Measurements from ENCODE around the gene TXNDC8. TPM values are rescaled to one million over a fixed set of nuclear protein-coding genes. Genes with fewer than 3 reads are reported as not detected.
"Not testable (repeated sequence)": the region's sequence is repeated elsewhere in the genome, so short reads cannot be mapped to it uniquely, and the experiment has no call there.

The TXNDC8 gene
- polyA plus RNA-seq (ENCODE audit: low read depth in 6 of 6), result not detected

DNA sequence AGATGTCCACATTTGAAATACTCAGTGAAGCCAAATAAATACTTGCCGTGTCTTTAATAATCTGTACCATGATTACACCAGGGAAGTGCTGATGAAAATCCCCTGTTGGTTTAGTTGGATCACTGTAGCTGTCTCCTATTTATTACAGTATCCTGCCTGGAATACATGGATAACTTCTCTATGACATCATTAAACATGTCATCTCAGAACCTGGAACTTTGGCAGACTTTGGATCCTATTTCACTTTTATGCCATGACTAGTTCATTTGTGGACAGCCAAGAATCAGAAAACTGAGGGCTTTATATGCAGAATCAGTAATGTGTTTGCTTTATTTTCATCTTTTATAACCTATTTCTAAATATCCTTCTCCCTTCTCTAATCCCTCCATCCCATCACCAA is at the start of gene TXNDC8:
TXNDC8 (minus strand) TSS at position 137 of the 400 bp plus-strand sequence.
- Mint-ChIP-seq H3K9me3 (peaks cover 0 to 4% (median 0%) of the 10 kb centered on the region in 7 donors), H3K4me1 (peaks cover 6 to 11% (median 6%) of the 10 kb centered on the region in 3 donors), H3K36me3 (no peaks in the 10 kb centered on the region), H3K27me3 (peaks cover 0 to 7% (median 0%) of the 10 kb centered on the region in 3 donors), H3K27ac (no peak within 1 kb of the TSS), H3K4me3 (no peak within 1 kb of the TSS)
- DNase-seq (no peak), ATAC-seq (ENCODE audit: low read depth in 2 of 2) (no peak)

DNA sequence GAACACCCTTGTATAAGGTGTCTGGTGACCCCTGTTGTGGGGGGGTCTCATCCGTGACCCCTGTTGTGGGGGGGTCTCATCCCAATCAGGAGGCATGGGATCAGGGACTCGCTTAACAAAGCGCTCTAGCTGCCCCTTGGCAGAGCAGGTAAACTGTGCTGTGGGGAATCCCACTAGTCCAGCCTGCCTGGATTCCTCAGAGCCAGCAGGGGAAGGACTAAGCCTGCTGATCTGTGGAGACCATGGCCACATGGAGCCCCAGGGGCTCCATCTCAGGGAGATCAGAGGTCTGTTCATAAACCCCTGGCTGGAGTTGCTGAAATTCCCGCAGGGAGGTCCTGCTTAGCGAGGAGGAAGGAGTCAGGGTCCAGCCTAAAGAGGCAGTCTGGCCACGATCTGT is 45.8 kb upstream of the TXNDC8 start:
- Mint-ChIP-seq H3K4me3 (no peak overlapping the region), H3K9me3 (no peaks in the 10 kb centered on the region), H3K27me3 (peaks cover 6 to 27% (median 23%) of the 10 kb centered on the region in 3 donors), H3K27ac (no peak overlapping the region), H3K4me1 (no peaks in the 10 kb centered on the region), H3K36me3 (no peaks in the 10 kb centered on the region)
- DNase-seq (no peak), ATAC-seq (ENCODE audit: low read depth in 2 of 2) (no peak)

DNA sequence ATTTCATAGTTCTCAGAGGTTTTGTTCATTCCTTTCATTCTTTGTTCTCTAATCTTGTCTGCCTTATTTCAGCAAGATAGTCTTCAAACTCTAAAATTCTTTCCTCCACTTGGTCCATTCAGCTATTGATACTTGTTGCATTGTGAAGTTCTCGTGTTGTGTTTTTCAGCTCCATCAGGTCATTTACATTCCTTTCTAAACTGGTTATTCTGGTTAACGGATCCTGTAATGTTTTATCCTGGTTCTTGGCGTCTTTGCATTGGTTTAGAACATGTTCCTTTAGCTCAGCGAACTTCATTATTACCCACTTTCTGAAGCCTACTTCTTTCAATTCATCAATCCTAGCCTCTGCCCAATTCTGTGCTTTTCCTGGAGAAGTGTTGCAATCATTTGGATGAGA is 45.1 kb upstream of the TXNDC8 start:
- Mint-ChIP-seq H3K9me3 (no peaks in the 10 kb centered on the region), H3K27ac (no peak overlapping the region), H3K4me1 (no peaks in the 10 kb centered on the region), H3K36me3 (no peaks in the 10 kb centered on the region), H3K27me3 (peaks cover 11 to 34% (median 30%) of the 10 kb centered on the region in 3 donors), H3K4me3 (no peak overlapping the region)
- DNase-seq (no peak), ATAC-seq (ENCODE audit: low read depth in 2 of 2) (no peak)

DNA sequence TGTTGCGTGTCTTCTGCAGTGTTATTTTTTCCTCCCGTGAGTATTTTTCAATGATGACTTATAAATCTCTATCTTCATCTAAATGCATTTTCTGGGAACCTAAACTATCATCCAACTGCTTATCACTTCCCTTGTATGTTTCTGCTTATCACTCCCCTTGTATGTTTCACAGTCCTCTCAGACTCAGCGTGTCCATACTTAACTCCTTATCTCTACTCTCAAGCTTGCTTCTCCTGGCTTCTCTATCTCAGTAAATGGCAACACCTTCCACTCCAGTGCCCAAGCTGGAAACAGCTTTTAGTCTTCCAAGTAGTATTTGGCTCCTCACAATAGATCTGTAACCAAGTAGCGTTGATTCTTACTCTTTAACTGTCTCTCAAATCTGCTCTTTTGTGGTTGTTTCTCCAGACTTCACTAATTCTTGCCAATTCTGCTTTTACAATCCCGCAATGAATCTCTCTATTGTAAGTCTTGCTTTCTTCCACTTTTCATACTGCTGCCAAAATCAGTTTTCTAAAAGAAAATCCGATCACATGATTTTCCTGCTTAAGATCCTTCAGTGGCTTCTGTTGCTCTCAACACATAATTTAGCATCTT is 33.8 kb upstream of the TXNDC8 start:
- H3K4me3 Mint-ChIP-seq, result no peak overlapping the region
- DNase-seq (no peak), ATAC-seq (ENCODE audit: low read depth in 2 of 2) (no peak)
- H3K27me3 Mint-ChIP-seq, result peaks cover 0 to 8% (median 0%) of the 10 kb centered on the region in 3 donors
- H3K27ac Mint-ChIP-seq, result no peak overlapping the region
- no peaks in the 10 kb centered on the region for H3K4me1 Mint-ChIP-seq
- H3K36me3 Mint-ChIP-seq, result no peaks in the 10 kb centered on the region
- no peaks in the 10 kb centered on the region for H3K9me3 Mint-ChIP-seq

DNA sequence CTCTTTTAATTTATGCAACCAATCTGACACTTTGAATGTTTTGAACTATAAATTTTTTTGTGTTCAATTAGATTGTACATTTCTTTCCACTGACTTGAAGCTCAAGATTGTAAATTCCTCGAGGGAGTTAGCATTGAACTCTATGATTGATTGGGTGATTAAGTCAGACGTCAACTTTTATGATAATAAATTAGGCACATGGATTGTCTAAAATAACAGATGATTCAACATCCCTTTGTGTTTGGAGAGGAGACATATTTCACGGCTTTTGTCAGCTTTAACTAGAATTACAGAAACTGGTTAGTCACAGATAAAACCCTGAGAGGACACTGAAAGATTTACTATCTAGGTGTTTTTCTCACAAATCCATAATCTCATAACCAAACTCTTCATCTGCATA is 32.7 kb upstream of the TXNDC8 start:
- ATAC-seq (ENCODE audit: low read depth in 2 of 2) (no peak), DNase-seq (no peak)
- no peak overlapping the region for H3K27ac Mint-ChIP-seq
- H3K27me3 Mint-ChIP-seq, result peaks cover 0 to 10% (median 4%) of the 10 kb centered on the region in 3 donors
- H3K9me3 Mint-ChIP-seq, result no peaks in the 10 kb centered on the region
- H3K36me3 Mint-ChIP-seq, result no peaks in the 10 kb centered on the region
- no peak overlapping the region for H3K4me3 Mint-ChIP-seq
- no peaks in the 10 kb centered on the region for H3K4me1 Mint-ChIP-seq

DNA sequence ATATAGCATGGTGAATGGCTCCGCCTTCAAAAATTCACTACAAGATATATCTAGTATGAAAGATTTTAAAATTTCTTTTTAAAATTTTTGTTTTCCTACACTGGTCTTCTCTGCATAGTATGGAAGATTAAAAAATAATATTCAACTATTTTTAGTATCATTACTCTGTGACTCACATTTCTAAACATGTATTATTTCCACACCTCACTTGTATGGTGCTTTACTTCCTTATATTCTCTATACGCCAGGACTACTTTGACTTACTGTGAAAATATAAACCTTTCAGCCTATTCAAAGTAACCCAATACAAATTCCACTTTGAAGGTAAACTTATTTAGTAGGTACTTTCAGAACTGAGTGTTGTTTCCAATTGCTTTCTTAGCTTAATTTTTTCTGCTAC is 26.8 kb upstream of the TXNDC8 start:
- no peak for ATAC-seq (ENCODE audit: low read depth in 2 of 2)
- Mint-ChIP-seq H3K36me3 (no peaks in the 10 kb centered on the region), H3K4me3 (no peak overlapping the region), H3K27ac (no peak overlapping the region), H3K27me3 (peaks cover 0 to 14% (median 10%) of the 10 kb centered on the region in 3 donors), H3K9me3 (peaks cover 0 to 9% (median 0%) of the 10 kb centered on the region in 7 donors), H3K4me1 (no peaks in the 10 kb centered on the region)
- DNase-seq, result no peak

DNA sequence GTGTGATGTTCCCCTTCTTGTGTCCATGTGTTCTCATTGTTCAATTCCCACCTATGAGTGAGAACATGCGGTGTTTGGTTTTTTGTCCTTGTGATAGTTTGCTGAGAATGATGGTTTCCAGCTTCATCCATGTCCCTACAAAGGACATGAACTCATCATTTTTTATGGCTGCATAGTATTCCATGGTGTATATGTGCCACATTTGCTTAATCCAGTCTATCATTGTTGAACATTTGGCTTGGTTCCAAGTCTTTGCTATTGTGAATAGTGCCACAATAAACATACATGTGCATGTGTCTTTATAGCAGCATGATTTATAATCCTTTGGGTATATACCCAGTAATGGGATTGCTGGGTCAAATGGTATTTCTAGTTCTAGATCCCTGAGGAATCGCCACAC is 21.3 kb upstream of the TXNDC8 start:
- peaks cover 0 to 11% (median 3%) of the 10 kb centered on the region in 7 donors for H3K9me3 Mint-ChIP-seq
- H3K4me3 Mint-ChIP-seq; DNase-seq; H3K27me3 Mint-ChIP-seq; H3K27ac Mint-ChIP-seq; H3K4me1 Mint-ChIP-seq; H3K36me3 Mint-ChIP-seq; ATAC-seq (ENCODE audit: low read depth in 2 of 2): not testable (repeated sequence)

DNA sequence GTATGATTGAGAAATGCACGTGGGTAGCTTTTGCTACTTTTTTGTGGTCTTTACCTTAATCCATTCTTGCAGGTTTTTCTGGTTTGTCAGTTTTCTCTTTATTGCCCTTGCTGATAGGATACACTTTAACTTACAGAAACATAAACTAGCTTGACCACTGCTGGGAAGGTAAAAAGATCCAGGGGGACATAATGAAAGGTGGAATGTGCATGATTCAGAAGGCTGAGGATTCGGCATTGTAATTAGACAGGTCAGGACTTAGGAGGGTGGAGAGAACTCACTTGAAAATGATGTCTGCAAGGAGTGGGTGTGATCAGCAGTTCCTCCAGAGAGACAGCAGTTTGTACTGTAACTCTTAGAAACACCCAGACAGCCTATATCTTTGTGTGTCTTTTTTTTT is 19.8 kb upstream of the TXNDC8 start:
- H3K4me1 Mint-ChIP-seq, result peaks cover 0 to 6% (median 0%) of the 10 kb centered on the region in 3 donors
- peaks cover 0 to 11% (median 3%) of the 10 kb centered on the region in 7 donors for H3K9me3 Mint-ChIP-seq
- H3K27ac Mint-ChIP-seq, result no peak overlapping the region
- no peak for ATAC-seq (ENCODE audit: low read depth in 2 of 2)
- H3K4me3 Mint-ChIP-seq, result no peak overlapping the region
- DNase-seq, result no peak
- peaks cover 0 to 5% (median 4%) of the 10 kb centered on the region in 3 donors for H3K27me3 Mint-ChIP-seq
- H3K36me3 Mint-ChIP-seq, result no peaks in the 10 kb centered on the region

DNA sequence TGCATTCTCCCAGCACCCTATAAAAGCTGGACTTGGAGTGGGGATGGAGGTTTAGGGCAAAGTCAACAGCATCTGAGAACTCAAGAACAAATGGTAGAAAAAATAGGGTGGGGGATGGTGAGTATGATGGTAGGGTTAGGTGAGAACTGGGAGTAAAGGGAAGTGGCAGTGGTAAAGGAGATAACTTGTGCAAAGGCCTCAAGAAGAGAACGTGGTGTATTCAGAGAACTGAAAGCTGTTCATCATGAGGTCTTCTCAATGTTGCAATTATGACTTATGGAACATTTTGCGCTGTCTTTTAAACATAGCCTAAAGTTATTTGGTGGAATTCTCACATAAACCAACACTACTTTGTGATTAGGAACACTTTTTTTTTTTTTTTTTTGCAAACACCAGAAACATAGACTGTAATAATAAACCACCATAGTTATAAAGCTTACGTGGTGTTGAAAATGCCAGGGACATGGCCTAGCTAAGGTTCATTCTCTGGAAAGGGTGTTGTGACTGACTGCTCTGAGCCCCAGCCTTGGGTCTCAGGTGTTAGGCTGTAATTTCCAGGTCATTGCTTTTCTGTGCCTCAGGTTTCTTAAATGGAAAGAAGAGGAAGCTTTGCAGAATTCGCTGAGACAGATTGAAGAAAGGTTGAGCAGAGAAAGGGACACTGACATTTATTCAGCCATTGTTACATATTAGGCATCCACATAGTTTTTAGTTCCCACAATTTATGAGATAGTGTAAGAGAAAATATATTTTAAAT is 19.2 kb upstream of the TXNDC8 start:
- DNase-seq, result no peak

DNA sequence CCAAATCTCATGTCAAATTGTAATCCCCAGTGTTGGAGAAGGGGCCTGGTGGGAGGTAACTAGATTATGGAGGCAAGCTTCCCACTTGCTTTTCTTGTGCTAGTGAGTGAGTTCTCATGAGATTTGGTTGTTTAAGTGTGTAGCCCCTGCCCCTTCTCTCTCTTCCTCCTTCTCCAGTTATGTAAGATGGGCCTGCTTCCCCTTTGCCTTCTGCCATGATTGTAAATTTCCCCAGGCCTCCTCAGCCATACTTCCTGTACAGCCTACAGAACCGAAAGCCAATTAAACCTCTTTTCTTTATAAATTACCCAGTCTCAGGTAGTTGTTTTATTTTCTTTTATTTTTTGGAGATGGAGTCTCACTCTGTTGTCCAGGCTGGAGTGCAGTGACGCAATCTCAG is 18.2 kb upstream of the TXNDC8 start:
- H3K4me3 Mint-ChIP-seq, result no peak overlapping the region
- H3K36me3 Mint-ChIP-seq, result no peaks in the 10 kb centered on the region
- peaks cover 0 to 10% (median 3%) of the 10 kb centered on the region in 7 donors for H3K9me3 Mint-ChIP-seq
- no peak for ATAC-seq (ENCODE audit: low read depth in 2 of 2)
- no peak for DNase-seq
- H3K27ac Mint-ChIP-seq, result peak overlapping the region in 1 of 6 donors; percentile 57
- H3K4me1 Mint-ChIP-seq, result peaks cover 0 to 6% (median 0%) of the 10 kb centered on the region in 3 donors
- H3K27me3 Mint-ChIP-seq, result peaks cover 0 to 3% (median 2%) of the 10 kb centered on the region in 3 donors

More for the DNA sequence above, 19.2 kb upstream of the TXNDC8 start:
- Mint-ChIP-seq H3K27ac (no peak overlapping the region), H3K36me3 (no peaks in the 10 kb centered on the region), H3K27me3 (peaks cover 0 to 5% (median 4%) of the 10 kb centered on the region in 3 donors), H3K4me1 (peaks cover 0 to 6% (median 0%) of the 10 kb centered on the region in 3 donors), H3K4me3 (no peak overlapping the region), H3K9me3 (peaks cover 0 to 11% (median 3%) of the 10 kb centered on the region in 7 donors)
- no peak for ATAC-seq (ENCODE audit: low read depth in 2 of 2)

DNA sequence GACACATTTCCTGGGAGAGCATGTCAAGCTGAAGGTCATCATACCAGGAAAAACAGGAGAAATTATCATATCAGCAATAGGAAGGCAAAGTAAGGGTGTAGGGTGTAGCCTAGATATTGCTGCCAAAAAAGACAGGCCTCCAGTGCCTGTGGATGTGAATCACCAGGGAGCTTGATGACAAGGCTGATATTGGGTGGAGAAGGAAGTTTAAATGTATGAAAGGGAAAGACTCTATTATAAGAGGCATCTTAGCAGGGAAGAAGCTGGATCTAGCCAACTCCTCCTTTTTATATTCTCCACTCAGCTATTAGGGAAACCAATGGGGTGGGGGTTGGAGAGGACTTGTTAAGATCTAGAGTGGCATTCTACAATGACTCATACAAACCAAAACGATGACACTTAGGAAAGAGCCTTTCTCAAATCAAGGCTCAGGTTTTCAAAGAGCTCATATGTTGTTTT is 13.4 kb upstream of the TXNDC8 start:
- no peaks in the 10 kb centered on the region for H3K36me3 Mint-ChIP-seq
- H3K4me3 Mint-ChIP-seq, result no peak overlapping the region
- peaks cover 0 to 5% (median 0%) of the 10 kb centered on the region in 3 donors for H3K4me1 Mint-ChIP-seq
- peaks cover 0 to 12% (median 7%) of the 10 kb centered on the region in 3 donors for H3K27me3 Mint-ChIP-seq
- DNase-seq, result no peak
- H3K9me3 Mint-ChIP-seq, result peaks cover 0 to 4% (median 1%) of the 10 kb centered on the region in 7 donors
- no peak overlapping the region for H3K27ac Mint-ChIP-seq
- no peak for ATAC-seq (ENCODE audit: low read depth in 2 of 2)

DNA sequence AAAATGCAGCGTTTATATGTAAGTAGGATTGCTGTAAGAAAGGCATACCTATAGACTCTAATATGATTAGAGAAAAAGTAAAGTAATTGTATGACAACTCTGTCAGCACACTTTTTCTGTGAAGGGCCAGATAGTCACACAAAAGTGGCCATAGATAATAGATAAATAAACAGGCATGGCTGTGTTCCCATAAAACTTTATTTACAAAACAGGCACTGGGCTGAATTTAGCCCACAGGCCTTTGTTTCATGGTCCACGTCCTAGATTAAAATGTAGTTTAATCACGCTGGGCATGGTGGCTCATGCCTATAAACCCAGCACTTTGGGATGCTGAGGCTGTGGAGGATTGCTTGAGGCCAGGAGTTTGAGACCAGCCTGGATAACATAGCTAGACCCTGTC is 8.7 kb upstream of the TXNDC8 start:
- H3K36me3 Mint-ChIP-seq, result no peaks in the 10 kb centered on the region
- no peak overlapping the region for H3K27ac Mint-ChIP-seq
- H3K4me1 Mint-ChIP-seq, result no peaks in the 10 kb centered on the region
- DNase-seq (no peak), ATAC-seq (ENCODE audit: low read depth in 2 of 2) (no peak)
- H3K9me3 Mint-ChIP-seq, result peaks cover 0 to 2% (median 0%) of the 10 kb centered on the region in 7 donors
- no peak overlapping the region for H3K4me3 Mint-ChIP-seq
- H3K27me3 Mint-ChIP-seq, result peaks cover 4 to 20% (median 7%) of the 10 kb centered on the region in 3 donors

DNA sequence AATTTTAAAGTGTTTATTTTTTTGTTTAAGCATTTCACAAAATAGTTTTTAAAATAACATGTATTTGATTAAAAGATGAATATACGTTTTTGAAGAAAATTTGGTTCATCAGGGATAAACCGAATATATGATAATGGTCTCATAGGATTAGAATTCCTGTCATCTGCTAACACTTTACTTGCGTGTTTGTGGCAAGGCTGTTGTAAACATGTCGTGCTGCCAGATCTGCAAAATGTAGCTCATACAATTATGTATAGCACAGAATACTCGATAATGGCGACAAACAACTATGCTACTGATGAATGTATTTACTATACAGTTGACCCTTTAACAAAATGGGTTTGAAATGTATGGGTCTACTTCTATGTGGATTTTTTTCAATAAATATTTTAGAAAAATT is 7.2 kb upstream of the TXNDC8 start:
- Mint-ChIP-seq H3K4me1 (no peaks in the 10 kb centered on the region), H3K27ac (no peak overlapping the region), H3K9me3 (peaks cover 0 to 4% (median 0%) of the 10 kb centered on the region in 7 donors), H3K4me3 (no peak overlapping the region), H3K36me3 (no peaks in the 10 kb centered on the region), H3K27me3 (peaks cover 4 to 12% (median 5%) of the 10 kb centered on the region in 3 donors)
- DNase-seq, result no peak
- ATAC-seq (ENCODE audit: low read depth in 2 of 2), result no peak

DNA sequence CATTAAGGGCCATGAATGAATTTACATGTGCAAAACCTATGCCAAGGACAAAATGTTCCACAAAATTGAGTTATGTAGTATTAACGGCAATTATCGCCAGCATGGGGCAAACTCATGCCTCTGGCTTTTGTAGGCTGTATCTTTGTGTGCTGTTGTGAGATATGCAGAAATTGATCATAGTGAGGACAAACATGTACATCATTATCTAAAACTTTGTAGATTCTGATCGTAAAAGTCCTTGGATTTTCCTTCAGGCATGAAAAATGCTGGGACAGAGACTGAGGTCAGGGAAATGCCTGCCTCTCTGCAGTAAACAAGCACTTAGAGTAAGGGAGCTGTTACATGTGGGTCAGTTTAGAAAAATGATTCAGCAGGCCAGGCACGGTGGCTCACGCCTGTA is 5.9 kb upstream of the TXNDC8 start:
- Mint-ChIP-seq H3K4me3 (no peak overlapping the region), H3K9me3 (peaks cover 0 to 4% (median 0%) of the 10 kb centered on the region in 7 donors), H3K36me3 (no peaks in the 10 kb centered on the region), H3K27me3 (peaks cover 0 to 8% (median 4%) of the 10 kb centered on the region in 3 donors), H3K4me1 (no peaks in the 10 kb centered on the region), H3K27ac (no peak overlapping the region)
- ATAC-seq (ENCODE audit: low read depth in 2 of 2) (no peak), DNase-seq (no peak)
